Mesendoderm (in vitro differentiated cells): ENCODE results near the gene MED16.
A peak's percentile ranks its signal among the peaks of the same experiment; 100 is the strongest.

ENCODE experiments used
- DNase-seq: peaks from one replicate; pipeline ENCODE4 v3.0.0; 2013
- H2AK5ac ChIP-seq: 2 replicates; pipeline ENCODE4 v1.6.1; 2013; ENCODE audit warnings: low read length, inconsistent platforms
- H2BK120ac ChIP-seq: 2 replicates; pipeline ENCODE4 v1.6.1; 2013; ENCODE audit warnings: low read depth, mild to moderate bottlenecking, low read length, moderate library complexity, mixed read lengths
- H2BK15ac ChIP-seq: replicated peaks from 2 replicates; pipeline ENCODE4 v1.6.1; 2013; ENCODE audit warnings: low read depth, mild to moderate bottlenecking, moderate library complexity
- H2BK5ac ChIP-seq: 2 replicates; pipeline ENCODE4 v1.6.1; 2013; ENCODE audit warnings: low read length, inconsistent platforms
- H3K18ac ChIP-seq: 2 replicates; pipeline ENCODE4 v1.6.1; 2013; ENCODE audit warnings: mild to moderate bottlenecking, low read length, mixed read lengths
- H3K23ac ChIP-seq: one replicate; pipeline ENCODE4 v1.6.1; 2013; ENCODE audit warnings: low read length
- H3K27ac ChIP-seq: 2 replicates; pipeline ENCODE4 v1.5.1; 2013; ENCODE audit warnings: low read depth, mild to moderate bottlenecking, inconsistent platforms, low read length, moderate library complexity
- H3K27me3 ChIP-seq: 2 replicates; pipeline ENCODE4 v1.6.1; 2013; ENCODE audit warnings: low read length, control low read depth, mild to moderate bottlenecking, inconsistent platforms; ENCODE audit not compliant: insufficient read depth, poor library complexity
- H3K36me3 ChIP-seq: 2 replicates; pipeline ENCODE4 v1.6.1; 2013; ENCODE audit warnings: low read length, inconsistent platforms; ENCODE audit not compliant: control insufficient read depth, insufficient read depth
- H3K4ac ChIP-seq: one replicate; pipeline ENCODE4 v1.6.1; 2013; ENCODE audit warnings: low read depth, mild to moderate bottlenecking, low read length, moderate library complexity
- H3K4me1 ChIP-seq: 2 replicates; pipeline ENCODE4 v1.6.1; 2013; ENCODE audit warnings: low read depth, low read length, inconsistent platforms; ENCODE audit not compliant: control insufficient read depth
- H3K4me2 ChIP-seq: 2 replicates; pipeline ENCODE4 v1.6.1; 2013; ENCODE audit warnings: low read length
- H3K4me3 ChIP-seq: 2 replicates; pipeline ENCODE4 v1.5.1; 2013; ENCODE audit warnings: mild to moderate bottlenecking, low read length
- H3K56ac ChIP-seq: one replicate; pipeline ENCODE4 v1.6.1; 2013; ENCODE audit warnings: low read length
- H3K79me1 ChIP-seq: 2 replicates; pipeline ENCODE4 v1.6.1; 2013; ENCODE audit warnings: low read length, inconsistent platforms
- H3K79me2 ChIP-seq: 2 replicates; pipeline ENCODE4 v1.6.1; 2013; ENCODE audit warnings: mild to moderate bottlenecking, low read length; ENCODE audit not compliant: control insufficient read depth, insufficient read depth
- H3K9ac ChIP-seq: 2 replicates; pipeline ENCODE4 v1.6.1; 2013; ENCODE audit warnings: low read length, inconsistent platforms
- H4K5ac ChIP-seq: one replicate; pipeline ENCODE4 v1.6.1; 2013; ENCODE audit warnings: low read length
- H4K8ac ChIP-seq: one replicate; pipeline ENCODE4 v1.6.1; 2013; ENCODE audit warnings: low read depth, mild to moderate bottlenecking, control low read depth, low read length, moderate library complexity
- WGBS: extraction: QIAGEN DNeasy Blood & Tissue Kit; methylation state at CpG from one replicate; pipeline ENCODE4 v1.1.7; 2013; ENCODE audit warnings: low lambda C conversion rate, missing lambda C conversion rate; ENCODE audit not compliant: insufficient coverage; ENCODE audit errors: extremely low coverage; 5-methylcytosine and 5-hydroxymethylcytosine counted together

MED16 gene

GRCh38 chr19:861141-861755 lies 31.7 kb downstream of the MED16 start:
- WGBS: no CpG with 5 or more reads among the region's 35 CpGs
- no peak overlapping the region for H2BK5ac ChIP-seq
- no peak overlapping the region for H3K4ac ChIP-seq
- H3K23ac ChIP-seq: no peak overlapping the region
- no peak overlapping the region for H3K4me2 ChIP-seq
- H3K56ac ChIP-seq: peak overlapping the region; percentile 5
- H2BK15ac ChIP-seq: no peak overlapping the region
- peaks cover 6% of the 10 kb centered on the region for H3K27me3 ChIP-seq
- no peak overlapping the region for H3K18ac ChIP-seq
- no peak for DNase-seq
- H3K79me1 ChIP-seq: no peaks in the 10 kb centered on the region
- H3K9ac ChIP-seq: no peak overlapping the region
- no peaks in the 10 kb centered on the region for H3K36me3 ChIP-seq
- H4K5ac ChIP-seq: no peak overlapping the region
- H4K8ac ChIP-seq: no peak overlapping the region
- H3K4me1 ChIP-seq: no peaks in the 10 kb centered on the region
- H3K4me3 ChIP-seq: no peak overlapping the region
- no peak overlapping the region for H3K27ac ChIP-seq
- H2AK5ac ChIP-seq: no peak overlapping the region
- no peaks in the 10 kb centered on the region for H3K79me2 ChIP-seq
- no peak overlapping the region for H2BK120ac ChIP-seq

- H3K27me3 ChIP-seq: peaks cover 6% of the 10 kb centered on the region
- H3K18ac ChIP-seq: no peak within 1 kb of the TSS
- H3K4me1 ChIP-seq: no peaks in the 10 kb centered on the region
- no peak within 1 kb of the TSS for H2AK5ac ChIP-seq
- no peaks in the 10 kb centered on the region for H3K36me3 ChIP-seq
- H3K4me2 ChIP-seq: no peak within 1 kb of the TSS
- no peak within 1 kb of the TSS for H2BK5ac ChIP-seq
- H3K4ac ChIP-seq: no peak within 1 kb of the TSS
- no peaks in the 10 kb centered on the region for H3K79me1 ChIP-seq
- no peak within 1 kb of the TSS for H3K23ac ChIP-seq
- H3K56ac ChIP-seq: no peak within 1 kb of the TSS
- H3K4me3 ChIP-seq: no peak within 1 kb of the TSS
- DNase-seq: no peak
- H2BK120ac ChIP-seq: no peak within 1 kb of the TSS
- no peak within 1 kb of the TSS for H4K8ac ChIP-seq
- H2BK15ac ChIP-seq: no peak within 1 kb of the TSS
- no CpG with 5 or more reads among the region's 24 CpGs for WGBS
- H3K27ac ChIP-seq: no peak within 1 kb of the TSS
- no peak within 1 kb of the TSS for H4K5ac ChIP-seq
- H3K9ac ChIP-seq: no peak within 1 kb of the TSS
- H3K79me2 ChIP-seq: no peaks in the 10 kb centered on the region
Measured at GRCh38 chr19:858868-859843, 33.8 kb downstream of the MED16 start, which contains the start of gene CFD. TSS of gene CFD (plus strand) at chr19:859664. CDS start at chr19:859690, 26 bp downstream.

- Histone ChIP-seq H3K27me3 (peaks cover 6% of the 10 kb centered on the region), H3K4me2 (no peak overlapping the region), H3K36me3 (no peaks in the 10 kb centered on the region), H4K8ac (no peak overlapping the region), H2BK15ac (no peak overlapping the region), H4K5ac (no peak overlapping the region), H3K79me1 (no peaks in the 10 kb centered on the region), H3K18ac (no peak overlapping the region), H3K4me1 (no peaks in the 10 kb centered on the region), H2BK120ac (no peak overlapping the region), H3K23ac (no peak overlapping the region), H3K9ac (no peak overlapping the region), H2AK5ac (no peak overlapping the region), H3K4me3 (no peak overlapping the region), H3K27ac (no peak overlapping the region), H2BK5ac (no peak overlapping the region), H3K79me2 (no peaks in the 10 kb centered on the region), H3K56ac (no peak overlapping the region), H3K4ac (no peak overlapping the region)
- DNase-seq: no peak
- no CpG with 5 or more reads among the region's 9 CpGs for WGBS
Measured at GRCh38 chr19:858284-858683, 34.7 kb downstream of the MED16 start.

- H3K18ac ChIP-seq: no peak overlapping the region
- no peak overlapping the region for H3K9ac ChIP-seq
- no peaks in the 10 kb centered on the region for H3K36me3 ChIP-seq
- no peak overlapping the region for H3K27ac ChIP-seq
- no CpG with 5 or more reads among the region's 40 CpGs for WGBS
- no peaks in the 10 kb centered on the region for H3K79me2 ChIP-seq
- H3K56ac ChIP-seq: no peak overlapping the region
- no peak overlapping the region for H2AK5ac ChIP-seq
- H4K5ac ChIP-seq: no peak overlapping the region
- H3K4me2 ChIP-seq: no peak overlapping the region
- H2BK15ac ChIP-seq: no peak overlapping the region
- H3K27me3 ChIP-seq: peaks cover 6% of the 10 kb centered on the region
- no peak overlapping the region for H2BK5ac ChIP-seq
- no peak overlapping the region for H2BK120ac ChIP-seq
- no peaks in the 10 kb centered on the region for H3K4me1 ChIP-seq
- H3K23ac ChIP-seq: no peak overlapping the region
- H3K79me1 ChIP-seq: no peaks in the 10 kb centered on the region
- no peak overlapping the region for H4K8ac ChIP-seq
- H3K4me3 ChIP-seq: no peak overlapping the region
- H3K4ac ChIP-seq: no peak overlapping the region
- DNase-seq: no peak
Measured at GRCh38 chr19:855566-856120, 37.3 kb downstream of the MED16 start.

- Histone ChIP-seq H4K5ac (no peak overlapping the region), H3K56ac (no peak overlapping the region), H2BK5ac (no peak overlapping the region), H2BK120ac (no peak overlapping the region), H3K27me3 (peaks cover 4% of the 10 kb centered on the region), H3K23ac (no peak overlapping the region), H3K18ac (no peak overlapping the region), H3K4me2 (no peak overlapping the region), H3K79me1 (no peaks in the 10 kb centered on the region), H3K27ac (no peak overlapping the region), H3K4me3 (no peak overlapping the region), H2BK15ac (no peak overlapping the region), H3K79me2 (no peaks in the 10 kb centered on the region), H4K8ac (no peak overlapping the region), H3K9ac (no peak overlapping the region), H3K36me3 (no peaks in the 10 kb centered on the region), H2AK5ac (no peak overlapping the region), H3K4ac (no peak overlapping the region), H3K4me1 (no peaks in the 10 kb centered on the region)
- DNase-seq: no peak
- WGBS: no CpG with 5 or more reads among the region's 12 CpGs
Measured at GRCh38 chr19:855142-855541, 37.8 kb downstream of the MED16 start.
